GM21529 (cell line): Measurements from ENCODE around the gene ARHGEF1.

Experiments
- ATAC-seq: cut with Tn5 transposase; IDR thresholded peaks from one replicate; pipeline ENCODE4 v1.9.1; 2021; ENCODE audit not compliant: unreplicated experiment

Gene ARHGEF1

GRCh38 chr19:41947091-41947490 is 64.1 kb downstream of the ARHGEF1 start:
- ATAC-seq: no peak

DNA sequence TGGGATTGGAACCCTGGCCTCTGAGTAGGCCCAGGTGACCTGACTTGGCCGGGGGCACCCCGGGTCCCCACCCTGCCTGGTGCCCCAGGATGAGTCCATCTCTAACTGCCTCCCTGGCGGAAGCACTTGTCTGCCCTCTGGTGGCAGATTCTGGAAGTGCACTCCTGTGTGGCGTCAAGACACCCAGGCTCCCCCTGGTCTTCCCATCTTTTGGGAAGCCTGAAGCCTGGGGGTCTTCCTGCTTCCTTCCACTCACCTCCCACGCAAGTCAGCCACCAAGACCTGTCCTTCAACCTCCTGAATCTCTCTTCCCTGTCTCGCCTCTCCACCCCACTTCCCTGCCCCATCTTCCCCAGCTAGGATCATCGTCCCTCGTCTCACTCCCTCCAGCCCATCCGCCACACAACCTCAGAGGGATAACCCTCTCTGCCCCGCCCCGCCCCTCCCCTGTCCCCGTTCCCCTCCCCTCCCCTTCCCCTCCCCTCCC is 68.7 kb downstream of the ARHGEF1 start:
- no peak for ATAC-seq

DNA sequence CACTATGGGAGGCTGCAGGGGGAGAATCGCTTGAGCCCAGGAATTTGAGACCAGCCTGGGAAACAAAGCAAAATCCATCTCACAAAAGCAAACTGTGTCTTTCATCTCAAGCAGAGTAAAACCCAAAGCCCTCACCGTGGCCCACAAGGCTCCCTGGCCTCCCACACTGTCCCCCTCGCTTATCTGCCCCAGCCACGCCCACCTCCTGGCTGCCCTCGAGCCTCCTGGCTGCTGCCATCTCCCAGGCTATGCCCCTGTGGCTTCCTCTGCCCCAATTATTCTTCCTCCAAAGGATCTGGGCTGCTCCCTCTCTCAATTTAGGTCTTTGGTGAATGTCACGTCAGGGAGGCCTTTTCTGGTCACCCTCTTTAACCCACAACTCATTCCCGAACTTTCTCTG is 72.5 kb downstream of the ARHGEF1 start:
- no peak for ATAC-seq

GRCh38 chr19:41956621-41957020 is 73.6 kb downstream of the ARHGEF1 start:
- ATAC-seq: no peak
